GM12865 (cell line): ENCODE results near the gene GRIN2A.

Experiments
- DNase-seq: peaks from one replicate; pipeline ENCODE4 v3.0.0; 2010; ENCODE audit warnings: low read depth
- H3K4me3 ChIP-seq: 2 replicates; pipeline ENCODE4 v1.5.1; 2011; ENCODE audit warnings: mild to moderate bottlenecking, low read depth, low read length, control low read depth
- TF ChIP-seq, protein P1 (sequence below): IDR thresholded peaks from 2 replicates; pipeline ENCODE4 v1.5.1; 2011; ENCODE audit warnings: low read length, control low read depth, low read depth, inconsistent platforms; ENCODE audit not compliant: insufficient read depth; ENCODE audit errors: missing control alignments

The GRIN2A gene

DNA sequence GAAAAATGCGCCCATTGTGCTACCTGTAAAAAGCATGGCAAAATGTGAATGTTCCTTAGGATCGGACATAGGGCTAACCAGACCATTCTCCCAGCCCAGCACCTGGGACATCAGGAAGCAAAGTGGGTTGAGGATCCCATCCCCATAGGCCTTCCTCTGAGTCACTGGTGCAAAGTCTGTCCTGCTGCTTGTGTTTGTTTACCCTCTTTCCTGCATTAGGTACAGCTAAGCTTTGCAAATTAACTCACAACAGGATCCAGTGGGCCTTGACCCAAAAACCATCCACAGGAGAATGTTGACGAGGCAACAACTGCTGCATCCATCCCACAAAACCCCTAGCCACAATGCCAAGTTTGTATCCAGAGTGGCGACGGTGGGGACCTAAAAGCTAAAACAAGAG is 106.2 kb downstream of the GRIN2A start:
- TF ChIP-seq, protein P1, sequence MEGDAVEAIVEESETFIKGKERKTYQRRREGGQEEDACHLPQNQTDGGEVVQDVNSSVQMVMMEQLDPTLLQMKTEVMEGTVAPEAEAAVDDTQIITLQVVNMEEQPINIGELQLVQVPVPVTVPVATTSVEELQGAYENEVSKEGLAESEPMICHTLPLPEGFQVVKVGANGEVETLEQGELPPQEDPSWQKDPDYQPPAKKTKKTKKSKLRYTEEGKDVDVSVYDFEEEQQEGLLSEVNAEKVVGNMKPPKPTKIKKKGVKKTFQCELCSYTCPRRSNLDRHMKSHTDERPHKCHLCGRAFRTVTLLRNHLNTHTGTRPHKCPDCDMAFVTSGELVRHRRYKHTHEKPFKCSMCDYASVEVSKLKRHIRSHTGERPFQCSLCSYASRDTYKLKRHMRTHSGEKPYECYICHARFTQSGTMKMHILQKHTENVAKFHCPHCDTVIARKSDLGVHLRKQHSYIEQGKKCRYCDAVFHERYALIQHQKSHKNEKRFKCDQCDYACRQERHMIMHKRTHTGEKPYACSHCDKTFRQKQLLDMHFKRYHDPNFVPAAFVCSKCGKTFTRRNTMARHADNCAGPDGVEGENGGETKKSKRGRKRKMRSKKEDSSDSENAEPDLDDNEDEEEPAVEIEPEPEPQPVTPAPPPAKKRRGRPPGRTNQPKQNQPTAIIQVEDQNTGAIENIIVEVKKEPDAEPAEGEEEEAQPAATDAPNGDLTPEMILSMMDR: no peak
- no peak overlapping the region for H3K4me3 ChIP-seq
- no peak for DNase-seq

DNA sequence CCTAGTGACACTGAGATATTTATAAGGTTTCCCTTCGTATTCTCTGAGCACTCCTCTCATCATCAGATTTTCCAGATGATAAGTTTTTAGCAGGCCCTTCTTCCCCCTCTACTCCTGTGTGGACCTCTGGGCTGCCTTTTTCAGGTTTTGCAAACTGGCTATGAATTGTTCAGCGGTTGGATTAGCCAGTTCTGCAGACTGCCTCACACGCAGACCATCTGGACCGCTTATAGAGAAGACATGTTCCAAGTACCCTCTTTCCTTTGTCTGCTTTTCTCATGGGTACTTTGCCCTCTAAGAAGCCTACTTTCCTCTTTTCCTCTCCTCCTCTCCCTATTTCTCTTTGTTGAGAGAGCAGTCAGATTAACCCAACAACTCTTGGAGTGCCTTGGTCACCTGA is 111.6 kb downstream of the GRIN2A start:
- H3K4me3 ChIP-seq: no peak overlapping the region
- DNase-seq: no peak
- TF ChIP-seq, protein P1: no peak

DNA sequence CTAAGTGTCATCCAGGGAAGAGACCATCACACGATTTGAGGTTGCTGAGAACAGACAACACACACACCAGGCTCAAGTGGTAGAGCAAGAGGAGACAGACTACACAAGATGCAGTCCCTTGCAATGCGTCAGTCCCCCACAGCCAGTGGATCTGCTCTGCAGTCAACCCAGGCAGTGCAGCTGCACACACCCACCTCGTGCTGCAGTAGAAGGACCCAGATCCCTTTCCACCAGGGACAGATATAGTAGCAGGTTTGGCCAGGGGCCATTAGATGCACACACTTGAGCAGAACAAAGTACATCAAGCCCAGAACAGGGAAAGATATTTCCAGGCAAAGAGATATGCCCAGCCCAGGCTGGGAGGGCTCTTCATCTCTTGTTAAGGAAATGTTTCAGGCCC is 112.9 kb downstream of the GRIN2A start:
- TF ChIP-seq, protein P1: no peak
- DNase-seq: no peak

DNA sequence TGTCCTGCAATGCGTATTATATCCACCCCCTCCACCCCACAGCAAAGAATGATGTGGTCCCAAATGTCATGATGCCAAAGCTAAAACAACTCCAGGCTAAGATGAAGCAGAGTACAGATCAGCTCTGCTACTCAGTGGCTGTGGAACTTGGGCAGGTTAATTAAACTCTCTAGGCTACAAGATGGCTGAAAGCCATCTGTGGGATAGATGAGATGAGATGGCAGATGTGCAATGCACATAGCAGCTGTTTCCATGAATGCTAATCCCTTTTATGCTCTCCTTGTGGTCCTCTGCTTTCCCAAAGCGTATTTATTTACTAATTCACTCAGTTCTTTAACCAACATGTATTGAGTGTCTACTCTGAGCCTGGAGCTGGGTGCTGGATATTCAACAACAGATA is 114.4 kb downstream of the GRIN2A start:
- TF ChIP-seq, protein P1: no peak
- no peak overlapping the region for H3K4me3 ChIP-seq
- DNase-seq: no peak

More for the DNA sequence above, 112.9 kb downstream of the GRIN2A start:
- no peak overlapping the region for H3K4me3 ChIP-seq

DNA sequence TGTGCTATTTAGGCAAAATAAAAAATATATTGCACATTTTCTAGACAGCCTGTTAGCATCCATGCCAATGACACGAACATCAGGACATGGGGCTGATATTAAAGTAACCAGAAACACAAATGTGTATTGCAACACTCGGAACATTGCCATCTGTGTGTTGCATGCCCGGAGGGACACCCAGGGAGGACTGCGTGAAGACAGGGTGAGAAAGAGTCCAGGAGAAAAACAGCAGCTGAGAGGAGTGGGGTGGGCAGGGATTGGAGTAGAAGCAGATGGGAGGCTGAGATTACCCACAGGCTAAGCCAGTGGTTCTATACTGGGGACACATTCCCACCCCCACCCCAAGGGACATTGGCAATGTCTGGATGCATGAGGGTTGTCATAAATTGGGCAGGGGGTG is 114.8 kb downstream of the GRIN2A start:
- no peak for DNase-seq
- no peak overlapping the region for H3K4me3 ChIP-seq
- TF ChIP-seq, protein P1: no peak

DNA sequence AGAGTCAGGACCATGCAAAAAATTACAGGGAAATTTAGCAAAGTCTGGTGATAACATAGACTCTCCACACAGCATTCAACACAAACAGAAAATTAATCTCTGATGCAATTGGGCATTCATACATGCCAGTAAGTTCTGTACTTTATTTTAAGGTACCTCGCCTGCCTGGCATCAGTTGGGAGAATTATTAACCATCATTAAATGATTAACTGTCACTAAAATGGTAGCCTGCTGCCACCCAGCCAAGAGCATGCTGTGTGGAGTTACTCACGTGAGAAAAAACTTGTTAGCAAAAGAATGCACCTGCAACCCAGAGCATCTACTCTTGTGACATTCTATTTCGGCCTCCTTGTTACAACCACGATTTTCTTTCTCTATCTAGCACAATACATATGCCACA is 117.2 kb downstream of the GRIN2A start:
- no peak for DNase-seq
- H3K4me3 ChIP-seq: no peak overlapping the region
- TF ChIP-seq, protein P1: no peak

DNA sequence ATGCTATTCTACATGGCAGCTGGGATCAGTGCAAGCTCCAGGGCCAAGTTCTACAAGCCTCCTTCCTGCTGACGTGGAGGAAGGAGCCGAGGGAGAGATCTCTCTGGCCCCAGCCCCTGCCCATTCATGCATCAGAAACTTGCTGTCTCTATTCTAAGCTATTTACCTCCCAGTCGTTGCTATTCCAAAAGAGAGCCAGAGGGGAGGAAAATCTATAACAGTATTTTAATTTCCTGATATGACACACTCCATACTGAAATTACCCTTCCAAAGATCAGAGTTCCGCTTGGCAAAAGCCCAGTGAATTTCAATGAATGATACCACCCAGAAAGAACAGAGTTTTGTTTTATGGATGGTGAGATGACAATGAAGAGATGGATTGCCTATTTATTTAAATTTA is 133.4 kb downstream of the GRIN2A start:
- H3K4me3 ChIP-seq: no peak overlapping the region
- no peak for DNase-seq
- TF ChIP-seq, protein P1: no peak
